ENCODE data around the gene ACP7.
"Not testable (repeated sequence)": the region's sequence is repeated elsewhere in the genome, so short reads cannot be mapped to it uniquely, and the experiment has no call there.

ACP7 gene

GRCh38 chr19:39133431-39134270, 49.5 kb downstream of the ACP7 start:
- no peak for DNase-seq

GRCh38 chr19:39135701-39136100, 51.5 kb downstream of the ACP7 start:
- DNase-seq, result no peak

DNA sequence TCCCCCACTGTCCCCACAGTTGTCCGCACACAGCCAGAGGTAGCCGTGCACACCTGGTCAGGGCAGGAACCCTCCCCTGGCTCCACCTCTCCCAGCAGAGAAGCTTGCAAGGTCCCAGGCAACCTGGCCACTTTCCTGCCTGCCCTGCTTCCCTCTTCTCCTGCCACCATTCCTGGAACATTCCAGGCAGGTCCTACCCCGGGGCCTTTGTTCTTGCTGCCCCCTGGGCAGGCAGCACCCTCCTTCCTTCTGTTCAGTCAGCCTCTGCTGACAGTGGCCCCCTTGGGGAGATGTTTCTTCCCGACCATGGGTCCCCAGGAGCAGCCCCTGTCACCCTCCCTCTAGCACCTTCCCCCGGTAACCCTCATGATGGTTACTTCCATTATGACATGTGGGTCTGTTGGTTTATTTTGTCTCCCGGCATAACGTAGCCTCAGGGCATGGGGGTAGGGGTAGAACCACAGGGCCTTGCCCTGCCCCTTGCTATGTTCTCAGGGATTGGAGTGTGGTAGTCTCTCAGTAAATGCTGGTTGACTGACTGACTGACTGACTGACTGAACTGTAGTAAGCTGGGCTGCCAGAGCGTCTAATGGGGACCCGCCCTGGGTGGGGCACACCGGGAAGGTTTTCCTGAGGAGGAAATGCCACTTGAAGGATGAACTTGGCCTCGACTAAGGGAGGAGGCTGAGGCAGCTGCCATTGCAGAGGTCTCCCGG, 52.2 kb downstream of the ACP7 start:
- DNase-seq, result no peak

GRCh38 chr19:39137131-39137530, 53.0 kb downstream of the ACP7 start:
- no peak for DNase-seq

GRCh38 chr19:39138221-39139211, 54.3 kb downstream of the ACP7 start:
- DNase-seq, result no peak

- DNase-seq, result no peak
Observed at GRCh38 chr19:39139305-39139874, 55.2 kb downstream of the ACP7 start.

DNA sequence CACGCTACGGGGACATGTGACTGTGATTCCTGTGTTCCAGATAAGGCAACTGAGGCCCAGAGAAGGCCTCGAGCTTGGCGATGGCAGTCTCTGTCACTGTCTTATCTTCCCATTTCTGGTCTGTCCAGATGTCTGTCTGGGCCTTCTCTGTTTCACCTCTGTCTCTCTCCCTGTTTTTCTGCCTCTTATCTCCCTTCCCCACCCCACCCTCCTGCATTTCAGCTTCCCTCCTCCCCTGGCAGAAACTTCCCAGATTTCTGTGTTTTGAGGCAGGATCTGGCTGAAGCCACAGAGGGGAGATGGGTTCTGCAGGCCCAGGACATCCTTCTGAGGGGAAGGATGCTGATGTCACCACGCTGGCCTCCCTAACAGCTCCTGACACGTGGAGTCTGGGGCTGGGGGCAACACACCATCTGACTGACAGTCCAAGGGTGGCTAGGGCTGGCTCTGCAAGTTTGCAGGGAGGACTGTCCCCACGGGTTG, 55.8 kb downstream of the ACP7 start:
- DNase-seq, result no peak

GRCh38 chr19:39140594-39140993, 56.4 kb downstream of the ACP7 start:
- DNase-seq, result no peak

GRCh38 chr19:39141929-39142328, 57.8 kb downstream of the ACP7 start:
- no peak for DNase-seq

- DNase-seq, result no peak
Observed at GRCh38 chr19:39142630-39143029, 58.5 kb downstream of the ACP7 start.

DNA sequence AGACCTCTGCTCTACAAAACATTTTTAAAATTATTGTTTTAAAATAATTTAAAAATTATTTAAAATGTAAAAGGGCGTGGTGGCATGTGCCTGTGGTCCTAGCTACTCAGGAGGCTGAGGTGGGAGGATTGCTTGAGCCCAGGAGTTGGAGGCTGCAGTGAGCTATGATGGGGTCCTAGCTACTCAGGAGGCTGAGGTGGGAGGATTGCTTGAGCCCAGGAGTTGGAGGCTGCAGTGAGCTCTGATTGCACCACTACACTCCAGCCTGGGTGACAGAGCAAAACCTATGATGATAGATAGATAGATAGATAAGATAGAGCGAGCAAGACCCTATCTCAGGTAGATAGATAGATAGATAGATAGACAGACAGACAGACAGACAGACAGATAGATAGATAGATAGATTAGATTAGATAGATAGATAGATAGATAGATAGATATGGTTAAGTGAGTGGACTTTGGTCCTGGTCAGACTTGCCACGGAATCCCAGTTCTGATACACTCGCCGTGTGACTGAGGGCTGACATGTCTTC, 59.7 kb downstream of the ACP7 start:
- DNase-seq, result not testable (repeated sequence)

DNA sequence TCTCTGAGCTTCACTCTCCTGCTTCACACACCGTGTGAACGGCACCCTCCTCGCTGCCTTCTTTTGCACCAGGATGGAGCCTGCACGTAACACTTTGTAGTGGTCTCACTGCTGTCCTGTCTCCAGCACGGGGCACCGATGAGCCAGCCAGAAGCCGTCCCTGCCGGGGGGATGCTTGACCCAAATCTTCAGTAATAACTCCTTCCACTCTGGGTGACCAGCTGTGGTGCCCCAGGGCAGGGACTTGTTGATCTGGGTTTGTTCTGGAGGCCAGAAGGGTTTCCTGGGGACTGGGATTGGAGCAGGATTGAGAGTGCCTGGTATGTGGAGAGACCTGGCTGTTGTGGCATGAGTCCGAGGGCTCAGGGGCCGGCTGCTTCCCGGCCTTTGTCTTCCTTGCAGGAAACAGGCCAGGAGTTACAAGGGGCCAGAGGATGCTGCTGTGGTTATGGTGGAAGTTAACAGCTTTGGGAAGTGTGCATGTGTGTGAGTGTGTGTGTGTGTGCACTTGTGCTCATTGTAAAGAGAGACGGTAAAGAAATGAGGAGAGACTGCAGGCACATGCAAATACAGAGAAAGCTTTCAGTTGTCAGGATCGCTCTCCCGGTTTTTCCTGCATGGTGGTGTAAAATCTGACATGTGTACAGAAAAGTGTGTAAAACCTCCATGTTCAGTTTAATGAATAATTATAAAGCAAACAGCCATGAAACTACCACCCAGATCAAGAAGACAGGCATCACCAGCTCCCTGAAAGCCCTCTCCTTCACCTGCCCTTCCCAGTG, 60.3 kb downstream of the ACP7 start:
- no peak for DNase-seq

GRCh38 chr19:39145180-39145953, 61.2 kb downstream of the ACP7 start:
- DNase-seq, result no peak

- DNase-seq, result no peak
Observed at GRCh38 chr19:39146091-39146490, 61.9 kb downstream of the ACP7 start.

DNA sequence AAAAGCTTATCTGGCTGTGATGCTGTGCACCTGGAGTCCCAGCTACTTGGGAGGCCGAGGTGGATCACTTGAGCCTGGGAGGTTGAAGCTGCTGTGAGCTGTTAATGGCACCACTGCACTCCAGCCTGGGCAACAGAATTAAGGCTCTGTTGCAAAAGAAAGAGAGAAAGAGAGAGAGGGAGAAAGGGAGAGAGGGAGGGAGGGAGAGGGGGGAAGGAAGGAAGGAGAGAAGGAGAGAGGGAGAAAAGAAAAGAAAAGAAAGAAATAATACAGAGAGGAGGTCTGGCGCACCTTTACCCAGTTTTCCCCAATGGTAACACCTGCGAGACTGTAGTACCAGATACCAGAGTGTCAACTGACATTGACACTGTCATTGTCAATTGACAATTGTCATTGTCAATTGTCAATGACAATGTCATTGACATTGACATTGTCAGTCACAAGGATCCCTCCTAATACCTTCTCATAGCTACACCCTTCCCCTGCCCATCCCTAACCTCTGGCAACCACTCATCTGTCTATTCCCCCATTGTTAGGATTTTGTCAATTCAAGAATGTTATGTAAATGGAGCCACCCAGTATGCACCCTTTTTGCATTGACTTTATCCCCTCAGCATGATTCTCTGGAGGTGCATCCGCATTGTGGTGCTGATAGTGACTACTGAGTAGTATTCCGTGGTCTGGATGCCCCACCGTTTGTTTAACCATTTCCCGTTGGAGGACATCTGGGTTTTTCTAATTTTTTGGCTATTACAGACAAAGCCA, 62.7 kb downstream of the ACP7 start:
- no peak for DNase-seq

DNA sequence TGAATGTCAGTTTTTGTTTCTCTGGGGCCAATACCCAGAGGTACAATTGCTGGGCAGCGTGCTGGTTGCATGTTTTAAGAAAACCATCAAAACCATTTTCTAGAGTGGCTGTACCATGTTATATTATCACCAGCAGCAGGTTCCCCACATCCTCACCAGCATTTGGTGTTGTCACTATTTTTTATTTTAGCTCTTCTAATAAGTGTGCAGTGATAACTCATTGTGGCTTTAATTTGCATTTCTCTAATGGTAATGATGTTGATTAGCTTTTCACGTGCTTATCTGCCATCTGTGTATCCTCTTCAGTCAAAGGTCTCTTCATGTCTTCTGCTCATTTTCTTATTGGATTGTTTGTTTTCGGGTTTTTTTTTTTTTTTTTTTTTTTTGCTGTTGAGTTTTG, 63.3 kb downstream of the ACP7 start:
- DNase-seq, result no peak

DNA sequence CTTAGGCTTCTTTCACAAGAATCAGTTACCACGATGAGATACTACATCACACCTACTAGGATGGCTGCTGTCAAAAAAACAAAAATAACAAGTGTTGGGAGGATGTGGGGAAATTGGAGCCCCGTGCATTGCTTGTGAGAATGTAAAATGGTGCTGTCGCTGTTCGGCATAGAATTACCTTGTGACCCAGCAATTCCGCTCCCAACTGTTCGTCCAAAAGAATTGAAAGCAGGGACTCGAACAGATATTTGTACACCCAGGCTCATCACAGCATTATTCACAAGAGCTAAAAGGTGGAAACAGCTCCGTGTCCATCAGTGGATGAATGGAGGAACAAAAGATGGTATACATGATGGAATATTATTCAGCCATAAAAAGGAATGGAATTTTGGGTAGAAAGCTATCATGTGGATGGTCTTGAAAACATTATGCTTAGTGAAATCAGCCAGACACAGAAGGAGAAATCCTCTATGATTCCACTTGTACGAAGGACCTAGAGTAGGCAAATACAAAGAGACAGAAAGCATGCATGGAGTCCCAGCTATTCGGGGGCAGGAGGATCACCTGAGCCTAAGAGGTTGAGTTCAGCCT, 64.9 kb downstream of the ACP7 start:
- no peak for DNase-seq

DNA sequence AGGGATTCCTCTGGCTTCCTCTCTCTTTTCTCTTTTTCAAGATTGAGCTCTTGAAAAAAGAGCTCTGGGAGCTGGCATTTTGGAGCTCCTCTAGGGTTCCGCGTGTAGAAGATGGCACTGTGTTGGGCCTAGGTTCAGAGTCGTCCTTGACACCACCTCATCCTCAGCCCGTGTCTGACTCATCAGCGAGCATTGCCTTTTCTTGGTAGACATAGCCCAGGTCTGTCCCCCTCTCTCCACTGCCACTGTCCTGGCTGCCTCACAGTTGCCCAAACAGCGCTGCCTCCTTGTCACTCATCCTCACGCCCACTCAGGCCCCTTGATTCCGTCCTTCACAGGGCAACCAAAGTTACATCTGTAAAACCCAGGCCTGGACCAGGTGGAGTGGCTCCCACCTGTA, 66.1 kb downstream of the ACP7 start:
- no peak for DNase-seq

DNA sequence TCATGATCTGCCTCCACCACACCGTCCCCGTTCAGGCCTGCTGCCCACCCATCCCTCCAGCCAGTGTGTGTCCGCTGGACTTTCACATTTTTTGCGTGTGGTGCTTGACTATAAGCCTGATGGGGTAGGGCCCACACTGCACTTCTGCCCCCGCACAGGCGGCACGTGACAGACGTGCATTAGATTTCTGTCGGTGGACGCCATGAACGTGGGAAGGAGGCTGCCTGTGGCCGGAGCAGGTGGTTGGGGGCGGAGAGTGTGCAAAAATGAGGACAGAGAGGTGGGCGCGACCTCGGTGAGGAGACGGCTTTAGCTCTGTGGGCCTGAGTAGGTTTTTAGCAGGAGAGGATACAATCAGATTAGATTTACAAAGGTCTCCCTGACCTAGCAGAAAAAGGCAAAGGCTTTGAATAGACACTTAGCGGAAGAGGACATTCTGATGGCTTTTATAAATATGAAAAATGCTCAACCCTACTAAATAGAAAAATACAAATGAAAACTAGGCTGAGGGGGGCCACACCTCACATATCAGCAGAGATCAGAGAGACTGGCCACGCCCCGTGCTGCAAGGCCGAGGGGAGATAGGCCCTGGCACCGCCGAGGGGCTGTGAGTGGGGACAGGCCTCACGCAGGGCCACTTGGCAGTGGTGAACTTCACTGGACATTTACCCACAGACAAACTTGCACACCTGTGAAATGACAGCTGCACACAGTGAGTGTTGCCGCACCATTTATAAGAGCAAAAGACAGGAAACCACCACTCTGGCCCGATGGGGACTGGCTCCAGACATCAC, 66.8 kb downstream of the ACP7 start:
- DNase-seq, result no peak

Data from NCI-H748 treated with DMSO at 0.1 percent for 48 hours (cell line).